Measurements from ENCODE around the gene UGT1A7. TPM values are rescaled to one million over a fixed set of nuclear protein-coding genes. Genes with fewer than 3 reads are reported as not detected.

Gene UGT1A7
- polyA plus RNA-seq, 1 donor (not counting 4 experiments of a cell fraction or from before 2014, with no cell fraction given), result 0.87 TPM

DNA sequence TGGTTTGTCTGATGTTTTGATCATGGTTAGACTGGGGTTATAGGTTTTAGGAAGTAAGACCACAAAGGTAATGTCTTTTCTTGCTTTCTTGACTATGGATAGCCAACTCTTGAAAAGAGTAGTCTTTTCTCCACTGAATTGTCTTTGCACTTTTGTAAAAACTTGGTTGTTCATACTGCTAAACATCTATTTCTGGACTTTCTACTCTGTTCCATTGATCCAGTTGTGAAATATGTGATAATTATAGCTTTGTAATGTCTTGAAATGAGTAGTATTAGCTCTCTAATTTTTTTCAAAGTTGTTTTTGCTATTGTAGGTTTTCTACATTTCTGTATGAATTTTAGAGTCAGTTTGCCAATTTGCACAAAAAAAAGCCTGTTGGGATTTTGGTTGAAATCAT is 23.1 kb upstream of the UGT1A7 start:
- Histone ChIP-seq H3K4me2 (ENCODE audit: control insufficient read depth, extremely low read depth, insufficient read depth, low read depth, low read length) (no peak overlapping the region), H2AFZ (ENCODE audit: control insufficient read depth, low read length) (no peak overlapping the region), H3K9me1 (ENCODE audit: control insufficient read depth, extremely low read depth, insufficient read depth, low read length) (no peaks in the 10 kb centered on the region), H3K4me1 (ENCODE audit: control insufficient read depth, extremely low read depth, insufficient read depth, low read length) (no peaks in the 10 kb centered on the region), H3K79me2 (ENCODE audit: control insufficient read depth, insufficient read depth, low read length) (no peaks in the 10 kb centered on the region), H3K4me3 (ENCODE audit: control insufficient read depth in 2 of 3, extremely low read depth in 1 of 3, insufficient read depth in 2 of 3, low read depth in 1 of 3, low read length in 3 of 3) (no peak overlapping the region), H3K27ac (ENCODE audit: control insufficient read depth, insufficient read depth, low read length) (no peak overlapping the region), H3K9me3 (ENCODE audit: control insufficient read depth, low read depth, low read length) (no peaks in the 10 kb centered on the region), H4K20me1 (ENCODE audit: control insufficient read depth, extremely low read depth, insufficient read depth, low read length) (no peaks in the 10 kb centered on the region), H3K27me3 (ENCODE audit: control insufficient read depth, extremely low read depth, insufficient read depth, low read length) (no peaks in the 10 kb centered on the region), H3K36me3 (ENCODE audit: control insufficient read depth in 2 of 2, extremely low read depth in 1 of 2, insufficient read depth in 2 of 2, low read length in 2 of 2) (no peaks in the 10 kb centered on the region), H3K9ac (ENCODE audit: control insufficient read depth, extremely low read depth, insufficient read depth, low read length) (no peak overlapping the region)
- DNase-seq (ENCODE audit: low read depth, low spot score), result no peak
- TF ChIP-seq EZH2 (IDR thresholded peaks at IDR 0.05; ENCODE audit: low read length), result no peak
- TF ChIP-seq, protein P1, sequence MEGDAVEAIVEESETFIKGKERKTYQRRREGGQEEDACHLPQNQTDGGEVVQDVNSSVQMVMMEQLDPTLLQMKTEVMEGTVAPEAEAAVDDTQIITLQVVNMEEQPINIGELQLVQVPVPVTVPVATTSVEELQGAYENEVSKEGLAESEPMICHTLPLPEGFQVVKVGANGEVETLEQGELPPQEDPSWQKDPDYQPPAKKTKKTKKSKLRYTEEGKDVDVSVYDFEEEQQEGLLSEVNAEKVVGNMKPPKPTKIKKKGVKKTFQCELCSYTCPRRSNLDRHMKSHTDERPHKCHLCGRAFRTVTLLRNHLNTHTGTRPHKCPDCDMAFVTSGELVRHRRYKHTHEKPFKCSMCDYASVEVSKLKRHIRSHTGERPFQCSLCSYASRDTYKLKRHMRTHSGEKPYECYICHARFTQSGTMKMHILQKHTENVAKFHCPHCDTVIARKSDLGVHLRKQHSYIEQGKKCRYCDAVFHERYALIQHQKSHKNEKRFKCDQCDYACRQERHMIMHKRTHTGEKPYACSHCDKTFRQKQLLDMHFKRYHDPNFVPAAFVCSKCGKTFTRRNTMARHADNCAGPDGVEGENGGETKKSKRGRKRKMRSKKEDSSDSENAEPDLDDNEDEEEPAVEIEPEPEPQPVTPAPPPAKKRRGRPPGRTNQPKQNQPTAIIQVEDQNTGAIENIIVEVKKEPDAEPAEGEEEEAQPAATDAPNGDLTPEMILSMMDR (optimal IDR thresholded peaks at IDR 0.05 in 1 of 3, IDR thresholded peaks at IDR 0.05 in 1 of 3, conservative IDR thresholded peaks at IDR 0.05 in 1 of 3; ENCODE audit: extremely low read depth in 1 of 3, insufficient read depth in 2 of 3, low read length in 3 of 3), result no peak
- no peak for FAIRE-seq
- dilution Hi-C loops (cut with MboI; ENCODE audit: extremely low pct_ligation_motif_present, low sequenced_read_pairs), result no loop called here

DNA sequence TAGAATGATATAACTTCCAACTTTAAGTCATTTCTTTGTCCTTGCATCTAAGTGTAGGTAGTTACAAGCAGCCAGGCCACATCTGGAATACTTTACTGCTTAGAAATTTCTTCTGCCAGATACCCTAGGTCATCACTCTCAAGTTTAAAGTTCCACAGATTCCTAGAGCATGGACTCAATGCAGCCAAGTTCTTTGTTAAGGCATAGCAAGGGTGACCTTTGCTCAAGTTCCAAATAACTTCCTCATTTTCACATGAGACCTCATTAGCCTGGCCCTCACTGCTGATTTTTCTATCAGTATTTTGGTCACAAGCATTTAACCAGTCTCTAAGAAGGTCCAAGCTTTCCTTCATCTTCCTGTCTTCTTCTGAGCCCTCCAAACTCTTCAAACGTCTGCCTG is 17.8 kb upstream of the UGT1A7 start:
- no peak for DNase-seq (ENCODE audit: low read depth, low spot score)
- Histone ChIP-seq H2AFZ (ENCODE audit: control insufficient read depth, low read length) (no peak overlapping the region), H3K79me2 (ENCODE audit: control insufficient read depth, insufficient read depth, low read length) (no peaks in the 10 kb centered on the region), H3K9ac (ENCODE audit: control insufficient read depth, extremely low read depth, insufficient read depth, low read length) (no peak overlapping the region), H3K4me1 (ENCODE audit: control insufficient read depth, extremely low read depth, insufficient read depth, low read length) (no peaks in the 10 kb centered on the region), H3K27me3 (ENCODE audit: control insufficient read depth, extremely low read depth, insufficient read depth, low read length) (no peaks in the 10 kb centered on the region), H3K9me3 (ENCODE audit: control insufficient read depth, low read depth, low read length) (no peaks in the 10 kb centered on the region), H3K4me3 (ENCODE audit: control insufficient read depth in 2 of 3, extremely low read depth in 1 of 3, insufficient read depth in 2 of 3, low read depth in 1 of 3, low read length in 3 of 3) (no peak overlapping the region), H3K4me2 (ENCODE audit: control insufficient read depth, extremely low read depth, insufficient read depth, low read depth, low read length) (no peak overlapping the region), H3K36me3 (ENCODE audit: control insufficient read depth in 2 of 2, extremely low read depth in 1 of 2, insufficient read depth in 2 of 2, low read length in 2 of 2) (no peaks in the 10 kb centered on the region), H3K9me1 (ENCODE audit: control insufficient read depth, extremely low read depth, insufficient read depth, low read length) (no peaks in the 10 kb centered on the region), H3K27ac (ENCODE audit: control insufficient read depth, insufficient read depth, low read length) (no peak overlapping the region), H4K20me1 (ENCODE audit: control insufficient read depth, extremely low read depth, insufficient read depth, low read length) (no peaks in the 10 kb centered on the region)
- no peak for FAIRE-seq
- TF ChIP-seq, protein P1 (optimal IDR thresholded peaks at IDR 0.05 in 1 of 3, IDR thresholded peaks at IDR 0.05 in 1 of 3, conservative IDR thresholded peaks at IDR 0.05 in 1 of 3; ENCODE audit: extremely low read depth in 1 of 3, insufficient read depth in 2 of 3, low read length in 3 of 3), result no peak
- no peak for TF ChIP-seq EZH2 (IDR thresholded peaks at IDR 0.05; ENCODE audit: low read length)
- dilution Hi-C loops (cut with MboI; ENCODE audit: extremely low pct_ligation_motif_present, low sequenced_read_pairs), result no loop called here
